GM10847 (cell line): ENCODE measurements around the gene RALB.

Experiments
- POLR2A ChIP-seq: IDR thresholded peaks from 2 replicates; pipeline ENCODE4 v1.6.1; 2011; ENCODE audit not compliant: insufficient read length; ENCODE audit errors: extremely low read depth

Gene RALB

GRCh38 chr2:120321721-120322284 is 69.2 kb downstream of the RALB start:
- no peak for TF ChIP-seq POLR2A

DNA sequence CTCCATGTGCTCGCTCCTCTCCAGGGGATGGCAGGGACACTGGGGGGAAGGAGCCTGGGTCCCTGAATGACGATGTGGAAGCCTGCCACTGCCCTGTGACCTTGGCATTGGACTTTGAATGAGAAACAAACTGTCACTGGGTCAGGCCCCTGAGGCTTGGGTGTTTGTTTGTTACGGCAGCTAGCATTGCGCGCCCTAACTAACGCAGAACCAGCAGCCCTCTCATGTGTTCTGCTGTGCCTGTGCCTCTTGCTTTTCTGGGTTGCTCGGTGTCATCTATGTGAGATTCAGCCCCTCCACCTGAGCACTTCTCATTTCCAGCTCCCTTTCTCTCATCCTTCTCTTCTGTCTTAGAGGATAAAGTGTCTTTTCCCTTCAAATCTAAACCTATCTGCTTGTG is 69.7 kb downstream of the RALB start:
- no peak for TF ChIP-seq POLR2A

DNA sequence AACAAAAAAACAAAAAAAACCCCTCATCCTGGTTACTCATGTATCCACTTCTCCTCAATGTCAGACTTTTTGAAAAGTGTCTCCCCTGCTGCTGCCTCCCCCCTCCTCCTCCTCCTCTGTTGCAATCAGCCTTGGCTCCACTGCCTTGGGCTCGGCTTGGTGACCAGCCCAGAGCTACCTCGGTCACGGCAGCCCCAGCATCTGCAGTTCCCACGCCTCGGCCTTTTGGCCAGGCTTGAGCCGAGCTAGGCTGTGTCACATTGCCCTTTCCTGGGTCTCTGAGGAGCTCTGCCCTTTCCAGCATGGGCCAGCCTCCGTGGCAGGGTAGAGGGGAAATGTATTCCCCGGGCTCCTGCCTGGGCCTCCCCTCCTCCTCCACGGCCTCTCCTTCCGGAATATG is 70.6 kb downstream of the RALB start:
- TF ChIP-seq POLR2A: no peak

GRCh38 chr2:120323807-120324399 is 71.3 kb downstream of the RALB start:
- no peak for TF ChIP-seq POLR2A

DNA sequence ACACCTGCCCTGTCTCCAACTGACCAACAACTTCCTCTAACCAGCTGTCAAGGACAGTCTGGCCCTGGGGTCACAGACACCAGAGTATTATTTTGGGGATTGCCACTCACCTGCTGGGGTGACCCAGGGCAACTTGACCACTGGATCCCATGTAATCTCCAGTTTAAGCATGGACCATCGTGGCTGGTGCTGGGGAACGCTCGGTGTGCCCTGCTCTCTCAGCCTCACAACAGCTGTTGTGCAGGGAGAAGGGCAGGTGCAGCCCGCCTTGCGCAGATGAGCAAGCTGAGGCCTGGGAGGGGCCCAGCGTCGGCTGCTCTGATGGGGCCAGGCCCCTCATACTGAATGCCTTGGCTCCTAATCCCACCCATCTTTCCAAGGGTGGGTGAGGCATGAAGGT is 72.3 kb downstream of the RALB start:
- no peak for TF ChIP-seq POLR2A

DNA sequence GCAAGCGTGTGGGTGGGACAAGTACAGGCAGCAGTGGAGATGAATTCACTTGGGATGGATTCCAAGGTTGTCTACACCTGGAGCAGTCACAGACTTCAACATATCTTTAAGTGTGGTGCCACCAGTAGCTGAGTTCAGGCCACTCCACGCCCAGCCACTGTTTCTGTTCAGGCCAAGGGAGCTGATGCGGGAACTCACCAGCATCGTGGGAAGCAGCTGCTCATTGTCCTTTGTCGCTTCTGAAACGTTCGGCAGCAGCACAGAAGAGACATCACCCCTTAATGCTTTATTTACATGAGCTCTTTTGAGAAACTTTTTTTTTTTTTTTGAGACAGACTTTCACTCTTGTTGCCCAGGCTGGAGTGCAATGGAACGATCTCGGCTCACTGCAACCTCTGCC is 73.4 kb downstream of the RALB start:
- TF ChIP-seq POLR2A: no peak

- no peak for TF ChIP-seq POLR2A
Measured at GRCh38 chr2:120330946-120331822, 78.5 kb downstream of the RALB start.

- TF ChIP-seq POLR2A: no peak
Measured at GRCh38 chr2:120331903-120332302, 79.3 kb downstream of the RALB start.

GRCh38 chr2:120332384-120332783 is 79.7 kb downstream of the RALB start:
- TF ChIP-seq POLR2A: no peak

DNA sequence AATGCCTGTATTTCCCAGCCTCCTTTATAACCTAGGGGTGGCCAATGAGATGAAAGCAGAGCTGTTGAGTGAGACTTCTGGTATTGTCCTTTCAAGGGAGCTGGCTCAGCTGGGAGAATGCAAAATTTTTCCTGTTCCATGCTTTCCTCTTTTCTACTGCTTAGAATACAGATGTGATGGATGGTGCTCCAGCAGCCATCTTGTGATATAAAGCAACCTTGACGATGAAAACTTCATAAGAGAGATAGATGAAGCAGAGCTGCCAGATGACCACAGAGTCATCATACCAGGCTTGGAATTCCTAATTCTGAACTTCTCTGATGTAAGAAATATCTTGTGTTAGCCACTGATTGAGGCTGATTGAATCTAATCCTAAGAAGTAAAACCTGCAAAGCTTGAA is 81.4 kb downstream of the RALB start:
- TF ChIP-seq POLR2A: no peak

DNA sequence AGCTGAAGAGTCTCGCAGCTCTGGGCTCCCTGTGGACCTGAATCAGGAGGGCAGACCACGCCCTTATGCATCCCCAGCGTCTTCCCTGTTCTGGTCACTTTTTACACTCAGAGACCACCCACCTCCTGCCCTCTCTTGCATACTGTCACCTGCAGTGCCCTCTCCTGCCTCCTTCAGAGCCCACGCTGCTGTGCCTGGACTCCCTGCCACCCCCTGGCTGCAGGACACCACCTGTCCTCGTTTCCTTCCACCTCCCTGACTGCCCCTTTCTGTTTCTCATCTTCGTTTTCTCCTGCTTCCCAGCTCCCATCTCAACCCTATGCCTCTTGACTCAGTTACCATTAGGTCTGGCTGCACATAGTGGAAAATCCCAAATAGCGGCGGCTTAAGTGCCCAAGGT is 84.1 kb downstream of the RALB start:
- no peak for TF ChIP-seq POLR2A

DNA sequence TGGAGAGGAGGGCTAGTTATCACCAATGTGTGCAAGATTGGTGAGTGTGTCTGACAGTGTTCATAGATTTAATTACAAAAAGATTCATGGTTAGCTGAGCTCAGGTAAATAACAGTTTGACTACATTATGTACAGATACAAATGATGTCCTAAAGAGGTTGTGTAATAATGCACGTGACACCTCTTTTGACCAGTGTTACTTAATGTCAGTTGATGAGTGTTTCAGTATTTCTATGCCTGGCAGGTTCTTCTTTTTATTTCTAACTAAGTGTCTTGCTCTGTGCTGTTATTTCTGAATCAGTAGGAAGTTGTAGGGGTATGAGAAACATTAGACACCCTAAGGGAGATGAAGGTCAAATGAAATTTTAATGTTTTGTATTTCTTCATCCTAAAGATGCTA is 85.4 kb downstream of the RALB start:
- TF ChIP-seq POLR2A: no peak

- TF ChIP-seq POLR2A: no peak
Measured at GRCh38 chr2:120341977-120342376, 89.3 kb downstream of the RALB start.

DNA sequence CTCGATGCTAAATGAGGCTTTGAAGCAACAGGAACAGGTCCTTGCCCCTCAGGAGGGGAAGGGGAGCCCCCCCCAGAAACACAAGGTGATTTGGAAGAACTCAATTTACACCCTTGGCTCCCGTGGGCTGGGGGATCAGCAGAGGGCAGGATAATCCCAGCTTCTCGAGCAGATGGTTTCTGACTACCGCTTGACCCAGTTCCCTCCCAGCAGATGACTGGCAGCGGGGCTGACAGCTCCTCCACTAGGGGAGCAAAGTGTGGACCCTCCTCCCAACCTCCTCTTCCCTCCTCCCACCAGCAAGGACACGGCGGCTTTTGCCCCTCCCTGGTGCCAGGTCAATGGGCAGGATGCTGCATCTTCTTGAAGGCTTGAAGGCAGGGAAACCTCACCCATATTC is 89.8 kb downstream of the RALB start:
- no peak for TF ChIP-seq POLR2A

DNA sequence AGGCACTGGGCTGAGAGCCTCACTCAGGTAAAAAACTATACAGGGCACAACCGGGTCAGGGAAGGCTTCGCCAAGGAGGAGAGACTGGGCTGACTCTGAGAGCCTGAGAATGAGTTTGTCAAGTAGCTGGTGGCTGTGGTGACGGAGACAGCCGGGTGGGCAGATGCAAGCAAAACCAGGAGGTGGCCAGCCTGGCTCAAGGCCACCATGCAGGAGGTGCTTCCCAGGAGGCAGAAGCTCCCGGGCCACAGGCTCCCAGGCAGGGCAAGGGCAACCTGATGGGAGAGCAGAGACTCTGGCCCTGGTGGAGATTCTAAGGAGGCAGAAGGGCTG is 90.4 kb downstream of the RALB start:
- TF ChIP-seq POLR2A: no peak

DNA sequence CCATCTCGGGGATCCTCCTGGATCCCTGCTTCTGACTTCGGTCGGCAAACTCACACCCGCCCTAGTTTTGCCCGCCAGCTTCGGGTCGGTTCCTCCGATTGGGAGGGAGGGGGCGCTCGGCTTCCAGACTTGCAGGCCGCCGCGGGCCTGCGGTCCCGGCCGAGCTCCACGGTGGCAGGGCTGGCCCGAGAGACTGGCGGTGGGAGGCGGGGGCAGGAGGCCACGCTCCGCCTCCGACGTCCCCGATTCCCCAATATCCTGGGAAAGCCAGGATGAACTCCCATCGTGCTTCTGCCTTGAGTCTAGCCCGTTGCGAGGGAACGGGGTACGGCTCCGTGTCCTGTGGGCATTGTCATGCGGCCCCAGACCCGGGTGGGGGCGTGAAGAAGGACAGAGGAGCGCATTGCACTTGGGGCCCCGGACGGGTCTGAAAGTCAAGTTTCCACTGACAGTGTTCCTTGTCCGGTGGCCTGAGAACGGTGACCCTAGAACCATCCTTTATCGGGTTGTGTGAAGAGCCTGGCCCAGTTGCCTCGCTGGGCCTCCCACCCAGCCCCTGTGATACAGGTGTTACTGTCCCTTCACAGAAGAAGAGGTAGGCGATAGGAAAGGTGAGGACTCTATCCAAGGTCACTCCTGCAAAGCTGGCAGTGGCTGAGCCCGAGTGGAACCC is 90.9 kb downstream of the RALB start:
- no peak for TF ChIP-seq POLR2A
